Stimulated activated CD4-positive, alpha-beta T cell treated with anti-CD3 and anti-CD28 coated beads, Interleukin-1b, Interleukin-23, amount 100 ng/mL, for 48 hours (primary cell): ENCODE results near the gene CRABP2.

Source experiments
- DNase-seq: peaks from one replicate; pipeline ENCODE4 v3.0.0-alpha.2; 2020

The CRABP2 gene

GRCh38 chr1:156652992-156653355, 52.4 kb downstream of the CRABP2 start:
- DNase-seq = no peak

GRCh38 chr1:156652131-156652991, 53.0 kb downstream of the CRABP2 start:
- DNase-seq = no peak
